Kidney epithelial cell (primary cell): Measurements from ENCODE around the gene CHN1. TPM values are rescaled to one million over a fixed set of nuclear protein-coding genes. Genes with fewer than 3 reads are reported as not detected.

Source experiments
- DNase-seq: peaks from one replicate; pipeline ENCODE4 v3.0.0-alpha.2; 2010; ENCODE audit warnings: low read depth
- H3K27me3 ChIP-seq: 2 replicates; pipeline ENCODE4 v1.6.0; 2011; ENCODE audit warnings: low read length; ENCODE audit not compliant: control insufficient read depth, insufficient read depth
- H3K36me3 ChIP-seq: 2 replicates; pipeline ENCODE4 v1.5.1; 2011; ENCODE audit warnings: low read length; ENCODE audit not compliant: control insufficient read depth, insufficient read depth
- H3K4me3 ChIP-seq: 2 replicates; pipeline ENCODE4 v1.5.1; 2011; ENCODE audit warnings: low read depth, mild to moderate bottlenecking, control low read depth, low read length
- CTCF ChIP-seq: IDR thresholded peaks from 2 replicates; pipeline ENCODE4 v1.5.1; 2011; ENCODE audit warnings: mild to moderate bottlenecking, moderate library complexity, low read length, control low read depth, inconsistent platforms; ENCODE audit not compliant: insufficient read depth, poor library complexity, severe bottlenecking
- total RNA-seq: library from RNA; depleted of rRNA; stranded (reverse); fragments of >200 nt; gene quantifications from 2 replicates; pipeline ENCODE4 v1.2.3, GENCODE V29; 2015

The CHN1 gene
- total RNA-seq, 1 donor from 2014 or later = 19.3 TPM

GRCh38 chr2:174918886-174919526, 86.2 kb downstream of the CHN1 start:
- no peaks in the 10 kb centered on the region for H3K27me3 ChIP-seq
- DNase-seq = no peak
- H3K4me3 ChIP-seq = no peak overlapping the region
- H3K36me3 ChIP-seq = no peaks in the 10 kb centered on the region
- TF ChIP-seq CTCF = no peak

- no peaks in the 10 kb centered on the region for H3K36me3 ChIP-seq
- DNase-seq = no peak
- H3K4me3 ChIP-seq = no peak overlapping the region
- no peak for TF ChIP-seq CTCF
- H3K27me3 ChIP-seq = no peaks in the 10 kb centered on the region
Observed at GRCh38 chr2:174916270-174916930, 88.8 kb downstream of the CHN1 start.

- DNase-seq = no peak
- H3K36me3 ChIP-seq = no peaks in the 10 kb centered on the region
- no peak for TF ChIP-seq CTCF
- no peaks in the 10 kb centered on the region for H3K27me3 ChIP-seq
- no peak overlapping the region for H3K4me3 ChIP-seq
Observed at GRCh38 chr2:174914853-174915760, 90.1 kb downstream of the CHN1 start.

GRCh38 chr2:174908284-174908683, 96.9 kb downstream of the CHN1 start:
- H3K27me3 ChIP-seq = no peaks in the 10 kb centered on the region
- TF ChIP-seq CTCF = no peak
- H3K4me3 ChIP-seq = no peak overlapping the region
- H3K36me3 ChIP-seq = no peaks in the 10 kb centered on the region
- DNase-seq = no peak

- no peak for TF ChIP-seq CTCF
- H3K36me3 ChIP-seq = no peaks in the 10 kb centered on the region
Observed at GRCh38 chr2:174903264-174903556, 102.0 kb downstream of the CHN1 start.

More at GRCh38 chr2:174903264-174903556, 102.0 kb downstream of the CHN1 start:
- DNase-seq = no peak
- no peak overlapping the region for H3K4me3 ChIP-seq
- H3K27me3 ChIP-seq = no peaks in the 10 kb centered on the region
